Aorta (tissue), 5 donors: ENCODE results near the gene CCDC33. TPM values are rescaled to one million over a fixed set of nuclear protein-coding genes. Genes with fewer than 3 reads are reported as not detected.
A peak's percentile ranks its signal among the peaks of the same experiment; 100 is the strongest.

Source experiments
- ATAC-seq: fragments of 200-7000 bp; cut with Tn5 transposase; one replicate; pipeline ENCODE4 v1.9.1; 2022; ENCODE audit warnings: moderate library complexity; ENCODE audit not compliant: low FRiP score
- DNase-seq, 2 donors: peaks; one replicate each; pipeline ENCODE4 v3.0.0-alpha.2; 2020
- H3K27ac ChIP-seq, 2 donors: one replicate each; pipeline ENCODE4 v1.5.1; 2013; ENCODE audit warnings: low read length in 2 of 2, mild to moderate bottlenecking in 2 of 2, moderate library complexity in 2 of 2, control low read depth in 1 of 2, inconsistent platforms in 1 of 2, low read depth in 1 of 2
- H3K27me3 ChIP-seq, 2 donors: one replicate each; pipeline ENCODE4 v1.6.1; 2013; ENCODE audit warnings: control low read depth in 1 of 2, low read length in 1 of 2, mild to moderate bottlenecking in 1 of 2, moderate library complexity in 1 of 2; ENCODE audit not compliant: insufficient read depth in 2 of 2, control insufficient read depth in 1 of 2
- H3K36me3 ChIP-seq, 2 donors: one replicate each; pipeline ENCODE4 v1.6.1; 2013; ENCODE audit warnings: control low read depth in 1 of 2, low read length in 1 of 2, mild to moderate bottlenecking in 1 of 2; ENCODE audit not compliant: insufficient read depth in 2 of 2, control insufficient read depth in 1 of 2
- H3K4me1 ChIP-seq, 2 donors: one replicate each; pipeline ENCODE4 v1.6.1; 2013; ENCODE audit warnings: low read length in 2 of 2, control low read depth in 1 of 2, mild to moderate bottlenecking in 1 of 2, moderate library complexity in 1 of 2; ENCODE audit not compliant: insufficient read depth in 2 of 2, control insufficient read depth in 1 of 2
- H3K4me3 ChIP-seq, 2 donors: one replicate each; pipeline ENCODE4 v1.5.1; 2013; ENCODE audit warnings: low read length in 2 of 2, control low read depth in 1 of 2, mild to moderate bottlenecking in 1 of 2
- H3K9me3 ChIP-seq: one replicate; pipeline ENCODE4 v1.6.1; 2013; ENCODE audit warnings: mild to moderate bottlenecking, low read length; ENCODE audit not compliant: control insufficient read depth
- WGBS, 2 donors: extraction: QIAGEN DNeasy Blood & Tissue Kit; methylation state at CpG; one replicate each; pipeline ENCODE4 v1.1.7; 2013; 5-methylcytosine and 5-hydroxymethylcytosine counted together
- intact Hi-C, 2 donors: fragments of 100-400 bp; cut with DNase I; formaldehyde crosslinking; loops; one replicate each; pipeline versions ENCODE4 v1.14.2 to v1.15.0; 2022
- polyA plus RNA-seq, 2 donors: library from polyadenylated mRNA; stranded (reverse); fragments of 200-250 nt; gene quantifications; one replicate each; pipeline ENCODE4 v1.2.3, GENCODE V29; 2013
- total RNA-seq, 2 donors: library from RNA; stranded (reverse); fragmentation: NEBNext Ultra II Directional; extraction: Animal tissue kit (Norgen Biotek cat#: 25700); gene quantifications; one replicate each; pipeline ENCODE4 v1.2.1, GENCODE V29; 2021
- donor health status: healthy with polysubstance abuse.
- donor health status: Bipolar disorder and iron deficiency.
- donor health status: DM: no; HTN: no; CAD: no.
- donor health status: DM: no; HTN: no; CAD: no.
- donor health status: DM: yes; HTN: yes; CAD: no.

Gene CCDC33
- total and polyA plus RNA-seq, 4 donors, result not detected

GRCh38 chr15:74314795-74315438, 78.8 kb downstream of the CCDC33 start:
- 52 to 54% methylated on average over 13 of the region's 13 CpGs for WGBS, 2 donors
- no peaks in the 10 kb centered on the region for H3K9me3 ChIP-seq
- H3K27me3 ChIP-seq, result no peaks in the 10 kb centered on the region
- H3K4me3 ChIP-seq, result no peak overlapping the region
- ATAC-seq, result no peak
- no peak overlapping the region for H3K27ac ChIP-seq
- intact Hi-C loops, result loop anchor here (5.0 kb wide), 5 partner anchors 73 to 343 kb away; partner anchors contain the start of genes PML (in 1 of the 2) and STOML1 (in 1 of the 2)
- H3K4me1 ChIP-seq, result peaks cover 0 to 2% of the 10 kb centered on the region in 2 donors
- DNase-seq, result peak in 1 of 2 donors; percentile 55
- H3K36me3 ChIP-seq, result no peaks in the 10 kb centered on the region

GRCh38 chr15:74315626-74316025, 79.5 kb downstream of the CCDC33 start:
- ATAC-seq, result no peak
- intact Hi-C loops, result loop anchor here (5.0 kb wide), 5 partner anchors 73 to 343 kb away; partner anchors contain the start of genes PML (in 1 of the 2) and STOML1 (in 1 of the 2)
- WGBS, 2 donors, result 79 to 88% methylated on average over 5 of the region's 5 CpGs
- no peak for DNase-seq
- Histone ChIP-seq H3K4me3 (no peak overlapping the region), H3K4me1 (peaks cover 0 to 2% of the 10 kb centered on the region in 2 donors), H3K9me3 (no peaks in the 10 kb centered on the region), H3K27me3 (no peaks in the 10 kb centered on the region), H3K27ac (no peak overlapping the region), H3K36me3 (no peaks in the 10 kb centered on the region)

GRCh38 chr15:74316141-74316540, 80.0 kb downstream of the CCDC33 start:
- 29 to 40% methylated on average over 13 of the region's 13 CpGs for WGBS, 2 donors
- H3K27me3 ChIP-seq, result no peaks in the 10 kb centered on the region
- peak in 1 of 2 donors; percentile 56 for DNase-seq
- no peaks in the 10 kb centered on the region for H3K36me3 ChIP-seq
- peaks cover 0 to 2% of the 10 kb centered on the region in 2 donors for H3K4me1 ChIP-seq
- H3K9me3 ChIP-seq, result no peaks in the 10 kb centered on the region
- no peak for ATAC-seq
- no peak overlapping the region for H3K4me3 ChIP-seq
- H3K27ac ChIP-seq, result no peak overlapping the region
- intact Hi-C loops, result loop anchor here (5.0 kb wide), 5 partner anchors 74 to 344 kb away; partner anchors contain the start of genes PML (in 1 of the 2) and STOML1 (in 1 of the 2)

GRCh38 chr15:74317820-74318375, 81.8 kb downstream of the CCDC33 start:
- no peaks in the 10 kb centered on the region for H3K9me3 ChIP-seq
- WGBS, 2 donors, result 5 to 12% methylated on average over 7 to 8 of the region's 8 CpGs
- H3K36me3 ChIP-seq, result no peaks in the 10 kb centered on the region
- H3K27ac ChIP-seq, result peak overlapping the region in 1 of 2 donors; percentile 72
- H3K27me3 ChIP-seq, result no peaks in the 10 kb centered on the region
- peak; percentile 81 for ATAC-seq
- DNase-seq, result peak; percentile 94 to 97
- no peak overlapping the region for H3K4me3 ChIP-seq
- peaks cover 0 to 2% of the 10 kb centered on the region in 2 donors for H3K4me1 ChIP-seq
- intact Hi-C loops, result loop anchor here (5.0 kb wide), 5 partner anchors 76 to 346 kb away; partner anchors contain the start of genes PML (in 1 of the 2) and STOML1 (in 1 of the 2)

GRCh38 chr15:74318376-74319137, 82.4 kb downstream of the CCDC33 start:
- Histone ChIP-seq H3K4me1 (peaks cover 0 to 2% of the 10 kb centered on the region in 2 donors), H3K27ac (peak overlapping the region in 1 of 2 donors; percentile 68), H3K27me3 (no peaks in the 10 kb centered on the region), H3K4me3 (no peak overlapping the region), H3K36me3 (no peaks in the 10 kb centered on the region), H3K9me3 (no peaks in the 10 kb centered on the region)
- ATAC-seq (no peak), DNase-seq (peak in 1 of 2 donors; percentile 63)
- 78 to 86% methylated on average over 6 of the region's 6 CpGs for WGBS, 2 donors
- intact Hi-C loops, result loop anchor here (5.0 kb wide), 5 partner anchors 76 to 346 kb away; partner anchors contain the start of genes PML (in 1 of the 2) and STOML1 (in 1 of the 2)

GRCh38 chr15:74319138-74319460, 83.0 kb downstream of the CCDC33 start:
- no peaks in the 10 kb centered on the region for H3K9me3 ChIP-seq
- peaks cover 0 to 2% of the 10 kb centered on the region in 2 donors for H3K4me1 ChIP-seq

GRCh38 chr15:74319596-74320351, 83.6 kb downstream of the CCDC33 start:
- no peak overlapping the region for H3K27ac ChIP-seq
- H3K36me3 ChIP-seq, result no peaks in the 10 kb centered on the region
- WGBS, 2 donors, result 79% methylated on average over 8 of the region's 8 CpGs
- ATAC-seq (no peak), DNase-seq (no peak)
- peaks cover 0 to 2% of the 10 kb centered on the region in 2 donors for H3K4me1 ChIP-seq
- no peaks in the 10 kb centered on the region for H3K9me3 ChIP-seq
- no peak overlapping the region for H3K4me3 ChIP-seq
- H3K27me3 ChIP-seq, result no peaks in the 10 kb centered on the region
- intact Hi-C loops, result loop anchor here (2.0 to 5.0 kb wide), 7 partner anchors 77 to 347 kb away; partner anchors contain the start of genes PML (in 1 of the 2) and STOML1 (in 1 of the 2)

More at GRCh38 chr15:74319138-74319460, 83.0 kb downstream of the CCDC33 start:
- no peak for DNase-seq
- Histone ChIP-seq H3K27ac (no peak overlapping the region), H3K27me3 (no peaks in the 10 kb centered on the region), H3K36me3 (no peaks in the 10 kb centered on the region), H3K4me3 (no peak overlapping the region)
- 86 to 89% methylated on average over 5 of the region's 5 CpGs for WGBS, 2 donors
- no peak for ATAC-seq
- intact Hi-C loops, result loop anchor here (5.0 kb wide), 5 partner anchors 77 to 347 kb away; partner anchors contain the start of genes PML (in 1 of the 2) and STOML1 (in 1 of the 2)
